ENCODE data around the gene CPNE1. TPM values are rescaled to one million over a fixed set of nuclear protein-coding genes. Genes with fewer than 3 reads are reported as not detected.

CPNE1 gene
- total RNA-seq, 1 donor from 2014 or later: 109 TPM

GRCh38 chr20:35616465-35617396 is 48.0 kb downstream of the CPNE1 start:
- no peaks in the 10 kb centered on the region for H3K27me3 ChIP-seq (ENCODE audit: control insufficient read depth, insufficient read depth, low read length)
- no peak for TF ChIP-seq CTCF (IDR thresholded peaks at IDR 0.05; ENCODE audit: insufficient read depth, low read length, poor library complexity, severe bottlenecking)
- H3K4me3 ChIP-seq (ENCODE audit: low read depth, low read length): peak overlapping the region; percentile 48
- DNase-seq (ENCODE audit: low read depth): peak; percentile 96
- H3K36me3 ChIP-seq (ENCODE audit: control insufficient read depth, insufficient read depth, low read length): peaks cover 1% of the 10 kb centered on the region

GRCh38 chr20:35615667-35616464 is 48.8 kb downstream of the CPNE1 start, which contains the start of gene SPAG4:
SPAG4 (plus strand) TSS chr20:35615829; CDS start chr20:35616004, 175 bp downstream.
- TF ChIP-seq CTCF (IDR thresholded peaks at IDR 0.05; ENCODE audit: insufficient read depth, low read length, poor library complexity, severe bottlenecking): no peak
- Histone ChIP-seq H3K4me3 (ENCODE audit: low read depth, low read length) (peak within 1 kb of the TSS; percentile 51), H3K27me3 (ENCODE audit: control insufficient read depth, insufficient read depth, low read length) (no peaks in the 10 kb centered on the region), H3K36me3 (ENCODE audit: control insufficient read depth, insufficient read depth, low read length) (no peaks in the 10 kb centered on the region)
- no peak for DNase-seq (ENCODE audit: low read depth)

DNA sequence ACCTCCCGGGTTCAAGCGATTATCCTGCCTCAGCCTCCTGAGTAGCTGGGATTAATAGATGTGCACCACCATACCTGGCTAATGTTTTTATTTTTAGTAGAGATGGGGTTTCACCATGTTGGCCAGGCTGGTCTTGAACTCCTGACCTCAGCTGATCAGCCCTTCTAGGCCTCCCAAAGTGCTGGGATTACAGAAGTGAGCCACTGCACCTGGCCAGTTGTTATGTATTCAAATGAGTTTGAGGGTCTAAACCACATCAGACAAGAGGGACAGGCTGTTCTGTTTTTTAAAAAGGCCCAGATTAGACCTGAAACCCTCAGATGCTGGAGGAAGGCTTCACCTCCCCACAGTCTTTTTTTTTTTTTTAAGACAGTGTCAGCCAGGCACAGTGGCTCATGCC is 53.2 kb downstream of the CPNE1 start:
- no peaks in the 10 kb centered on the region for H3K36me3 ChIP-seq (ENCODE audit: control insufficient read depth, insufficient read depth, low read length)
- H3K4me3 ChIP-seq (ENCODE audit: low read depth, low read length): no peak overlapping the region
- no peaks in the 10 kb centered on the region for H3K27me3 ChIP-seq (ENCODE audit: control insufficient read depth, insufficient read depth, low read length)
- TF ChIP-seq CTCF (IDR thresholded peaks at IDR 0.05; ENCODE audit: insufficient read depth, low read length, poor library complexity, severe bottlenecking): no peak
- no peak for DNase-seq (ENCODE audit: low read depth)

DNA sequence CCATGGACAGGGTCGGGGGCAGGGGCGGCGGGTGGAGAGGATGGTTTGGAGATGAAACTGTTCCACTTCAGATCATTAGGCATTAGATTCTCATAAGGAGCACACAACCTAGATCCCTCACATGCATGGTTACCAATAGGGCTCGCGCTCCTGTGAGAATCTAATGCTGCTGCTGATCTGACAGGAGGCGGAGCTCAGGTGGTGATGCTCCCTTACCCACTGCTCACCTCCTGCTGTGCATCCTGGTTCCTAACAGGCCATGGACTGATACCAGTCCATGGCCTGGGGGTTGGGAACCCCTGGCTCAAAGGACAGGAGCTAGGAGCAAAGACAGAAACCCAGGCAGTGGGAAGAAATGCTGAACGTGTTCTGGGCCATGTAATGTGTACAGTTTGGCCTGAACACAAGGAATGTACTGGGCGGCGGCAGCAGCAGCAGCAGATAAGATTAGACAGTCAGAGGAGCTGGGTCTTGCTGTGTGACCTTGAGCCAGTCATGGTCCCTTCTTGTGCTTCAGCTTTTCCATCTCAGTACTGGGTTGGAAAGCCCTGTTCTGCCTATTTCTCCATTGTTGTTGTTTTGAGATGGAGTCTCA is 53.8 kb downstream of the CPNE1 start:
- DNase-seq (ENCODE audit: low read depth): no peak
- Histone ChIP-seq H3K36me3 (ENCODE audit: control insufficient read depth, insufficient read depth, low read length) (no peaks in the 10 kb centered on the region), H3K4me3 (ENCODE audit: low read depth, low read length) (no peak overlapping the region), H3K27me3 (ENCODE audit: control insufficient read depth, insufficient read depth, low read length) (no peaks in the 10 kb centered on the region)
- no peak for TF ChIP-seq CTCF (IDR thresholded peaks at IDR 0.05; ENCODE audit: insufficient read depth, low read length, poor library complexity, severe bottlenecking)

DNA sequence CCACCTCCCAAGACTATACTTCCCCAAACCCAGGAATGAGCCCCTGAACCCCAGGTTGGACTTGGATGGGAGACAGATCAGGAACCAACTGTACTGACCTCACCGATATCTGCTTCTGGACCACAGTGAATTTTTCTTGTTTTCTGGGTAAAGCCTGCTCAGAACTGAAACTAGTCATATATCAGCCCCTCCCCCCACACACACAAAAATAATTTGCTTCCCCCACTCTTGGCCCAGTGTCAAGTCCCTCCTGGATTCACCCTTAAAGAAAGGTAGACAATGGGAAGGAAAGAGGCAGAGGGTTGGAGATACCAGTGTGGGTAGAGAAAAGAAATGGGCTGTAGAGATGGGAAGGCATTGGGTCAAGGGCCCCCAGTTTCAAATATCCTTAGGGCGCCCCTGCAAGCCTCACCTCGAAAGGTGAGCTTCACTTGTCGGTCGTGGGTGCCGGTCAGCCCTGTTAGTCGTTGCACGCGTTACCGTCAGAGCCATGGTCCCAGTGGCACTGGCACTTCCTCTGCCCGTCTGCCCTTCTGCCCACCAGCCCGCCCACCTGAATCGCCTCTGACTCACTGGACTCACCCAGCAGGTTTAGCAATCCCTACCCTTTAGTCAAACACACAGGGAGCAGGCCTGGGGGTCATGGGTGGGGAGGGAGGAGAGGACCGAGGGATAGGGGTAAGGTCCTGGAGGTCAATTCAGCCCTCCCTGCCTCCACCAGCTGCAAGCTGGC is 57.5 kb downstream of the CPNE1 start:
- H3K27me3 ChIP-seq (ENCODE audit: control insufficient read depth, insufficient read depth, low read length): peaks cover 3% of the 10 kb centered on the region
- H3K4me3 ChIP-seq (ENCODE audit: low read depth, low read length): no peak overlapping the region
- no peak for DNase-seq (ENCODE audit: low read depth)
- TF ChIP-seq CTCF (IDR thresholded peaks at IDR 0.05; ENCODE audit: insufficient read depth, low read length, poor library complexity, severe bottlenecking): no peak
- no peaks in the 10 kb centered on the region for H3K36me3 ChIP-seq (ENCODE audit: control insufficient read depth, insufficient read depth, low read length)

All from kidney epithelial cell (primary cell).